Measurements from ENCODE around the gene TBC1D22B.
A peak's percentile ranks its signal among the peaks of the same experiment; 100 is the strongest.

Gene TBC1D22B

GRCh38 chr6:37362101-37362828 is 104.7 kb downstream of the TBC1D22B start:
- DNase-seq, result no peak

- DNase-seq, result peak; percentile 32
Observed at GRCh38 chr6:37365791-37366190, 108.2 kb downstream of the TBC1D22B start.

DNA sequence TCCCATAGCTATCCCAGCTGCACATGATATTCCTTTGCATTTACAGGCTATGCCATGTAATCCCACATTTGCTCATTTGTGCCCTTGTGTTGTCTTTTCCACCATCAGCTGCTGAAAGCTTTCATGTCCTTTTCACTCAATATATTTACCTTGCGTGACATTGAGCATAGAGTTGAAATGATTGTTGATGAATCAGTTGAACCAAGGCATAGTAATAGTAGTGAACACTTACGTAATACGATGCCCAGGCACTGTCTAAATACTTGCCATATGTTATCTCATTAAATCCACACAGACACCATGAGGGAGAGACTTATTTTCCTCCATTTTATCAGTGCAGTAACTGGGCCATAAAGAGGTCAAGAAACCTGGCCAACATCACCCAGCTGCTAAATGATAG is 109.3 kb downstream of the TBC1D22B start:
- no peak for DNase-seq

DNA sequence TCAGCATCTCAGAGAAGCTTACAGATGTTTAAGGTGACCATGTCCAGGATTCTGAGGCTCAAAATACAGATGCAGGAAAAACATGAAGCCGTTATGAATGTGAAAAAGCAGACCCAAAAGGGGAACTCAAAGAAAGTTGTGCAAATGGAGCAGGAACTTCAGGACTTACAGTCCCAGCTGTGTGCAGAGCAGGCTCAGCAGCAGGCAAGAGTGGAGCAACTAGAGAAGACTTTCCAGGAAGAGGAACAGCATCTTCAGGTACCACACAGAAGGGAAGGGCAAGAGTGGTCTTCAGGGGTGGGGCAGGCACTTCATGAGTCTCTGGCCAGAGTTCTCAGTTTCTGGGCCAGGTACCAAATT is 111.4 kb downstream of the TBC1D22B start:
- no peak for DNase-seq

- no peak for DNase-seq
Observed at GRCh38 chr6:37369321-37370201, 112.0 kb downstream of the TBC1D22B start.

DNA sequence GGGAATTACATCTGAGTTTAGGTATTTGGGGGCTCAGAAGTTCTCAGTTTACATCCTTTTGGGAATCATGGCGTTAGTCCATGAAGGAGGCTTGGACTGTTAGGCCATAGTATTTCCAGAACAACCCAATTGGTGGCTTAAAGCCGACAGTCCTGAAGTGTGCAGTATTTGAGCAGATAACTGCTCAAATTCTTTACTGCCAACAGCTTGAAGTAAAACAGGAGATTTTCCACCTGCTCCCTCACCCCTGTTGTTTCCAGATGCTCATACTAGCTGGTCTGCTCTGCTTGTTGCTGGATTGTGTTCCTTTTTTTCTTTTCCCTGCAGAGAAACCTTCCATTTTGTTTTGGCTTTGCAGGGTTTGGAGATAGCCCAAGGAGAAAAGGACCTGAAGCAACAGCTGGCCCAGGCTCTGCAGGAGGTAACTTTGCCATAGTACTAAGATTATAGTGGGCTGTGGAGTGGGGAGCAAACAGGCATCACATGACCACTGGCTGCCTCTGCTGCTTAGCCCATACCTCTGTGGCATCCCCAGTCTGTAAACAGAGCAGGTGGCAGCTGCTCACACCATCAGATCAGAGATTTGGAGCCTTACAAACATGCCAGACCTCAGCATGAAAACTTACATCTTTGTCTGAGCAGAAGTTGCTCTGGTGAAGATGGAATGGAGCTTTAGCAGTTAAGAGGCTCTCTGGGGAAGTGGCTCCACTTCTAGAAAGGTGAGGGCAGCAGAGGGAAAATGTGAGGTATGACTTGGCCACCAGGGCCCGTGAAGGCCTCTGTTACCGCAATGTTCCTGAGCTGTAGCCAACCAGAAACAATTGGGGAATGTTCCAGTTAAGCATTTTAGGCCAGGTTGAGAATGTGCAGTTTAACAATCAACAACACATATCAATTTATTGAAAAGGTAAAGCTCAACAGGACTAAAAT is 113.8 kb downstream of the TBC1D22B start:
- DNase-seq, result no peak

DNA sequence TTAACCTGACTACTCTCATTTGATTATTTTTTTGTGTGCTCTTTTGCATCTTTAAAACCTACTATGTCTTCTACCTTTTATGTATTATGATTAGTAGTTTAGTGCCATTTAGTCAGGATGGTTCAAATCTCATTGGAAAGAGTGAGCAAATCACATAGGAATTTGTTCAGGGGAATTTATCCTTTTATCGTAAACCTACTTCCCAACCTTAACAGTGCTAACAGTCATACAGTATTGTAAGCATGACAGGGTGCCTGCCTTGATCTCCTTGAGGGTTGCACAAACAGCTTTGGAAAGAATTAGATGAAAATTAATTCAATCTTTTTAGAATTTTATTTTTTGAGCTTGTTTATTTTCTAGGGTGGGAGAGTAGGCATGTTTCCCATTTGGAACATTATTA is 114.5 kb downstream of the TBC1D22B start:
- DNase-seq, result no peak

GRCh38 chr6:37373822-37374471 is 116.4 kb downstream of the TBC1D22B start:
- no peak for DNase-seq

- no peak for DNase-seq
Observed at GRCh38 chr6:37375376-37375775, 117.8 kb downstream of the TBC1D22B start.

DNA sequence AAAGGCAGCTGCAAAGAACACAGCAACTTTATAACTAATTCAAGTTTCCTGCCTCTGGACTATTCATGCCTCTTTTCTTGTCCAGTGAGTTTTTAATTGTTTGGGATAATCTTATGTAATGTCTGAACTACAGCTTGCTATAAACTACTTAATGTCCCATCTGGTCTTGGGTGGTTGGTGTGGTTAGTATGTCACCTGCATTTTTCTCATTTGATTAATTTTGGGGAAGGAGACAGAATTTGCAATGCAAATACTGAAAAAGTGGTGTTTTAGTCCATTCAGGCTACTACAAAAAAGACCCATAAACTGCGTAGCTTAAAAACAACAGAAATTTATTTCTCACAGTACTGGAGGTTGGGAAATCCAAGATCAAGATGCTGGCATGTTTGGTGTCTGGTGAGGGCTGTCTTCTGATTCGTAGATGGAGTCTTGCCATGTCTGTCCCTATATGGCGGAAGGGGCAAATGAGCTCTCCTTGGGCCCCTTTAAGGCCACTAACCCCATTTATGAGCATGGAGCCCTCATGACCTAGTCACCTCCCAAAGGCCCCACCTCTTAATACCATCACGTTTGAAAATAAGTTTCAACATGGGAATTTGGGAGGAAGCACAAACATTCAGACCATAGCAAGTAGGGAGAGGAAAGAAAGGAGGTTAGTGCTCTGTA is 118.6 kb downstream of the TBC1D22B start:
- DNase-seq, result no peak

DNA sequence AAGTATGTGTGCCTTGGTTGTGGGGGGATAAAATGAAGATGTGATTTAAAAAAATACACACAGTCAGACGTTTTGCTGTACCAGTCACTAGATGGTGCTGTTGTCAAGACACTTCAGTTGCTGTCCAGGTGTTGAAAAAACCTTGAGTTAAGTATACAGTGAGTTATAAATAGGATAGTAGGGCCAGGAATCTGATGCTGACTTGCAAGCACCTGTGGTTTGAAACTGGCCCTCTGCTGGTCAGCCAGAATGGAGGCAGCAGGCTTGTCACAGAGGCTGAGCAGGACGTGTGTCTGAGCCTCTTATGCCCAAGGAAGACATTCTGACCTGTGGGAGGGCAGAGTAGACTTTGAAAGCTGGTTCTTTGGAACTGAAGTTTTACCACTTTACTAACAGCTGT is 124.0 kb downstream of the TBC1D22B start:
- peak; percentile 53 for DNase-seq
